22Rv1 (cell line): Measurements from ENCODE around the gene CABLES1.

Experiments used
- H3K27ac ChIP-seq: fragments of 450-650 bp; 2 replicates; pipeline ENCODE4 v1.5.1; 2017
- CTCF ChIP-seq: fragments of 450-650 bp; IDR thresholded peaks from 2 replicates; pipeline ENCODE4 v1.5.1; 2017; ENCODE audit warnings: mild to moderate bottlenecking
- ZFX ChIP-seq: fragments of 450-650 bp; IDR thresholded peaks from 2 replicates; pipeline ENCODE4 v1.6.1; 2017; ENCODE audit warnings: antibody characterized with exemption, borderline replicate concordance

CABLES1 gene

DNA sequence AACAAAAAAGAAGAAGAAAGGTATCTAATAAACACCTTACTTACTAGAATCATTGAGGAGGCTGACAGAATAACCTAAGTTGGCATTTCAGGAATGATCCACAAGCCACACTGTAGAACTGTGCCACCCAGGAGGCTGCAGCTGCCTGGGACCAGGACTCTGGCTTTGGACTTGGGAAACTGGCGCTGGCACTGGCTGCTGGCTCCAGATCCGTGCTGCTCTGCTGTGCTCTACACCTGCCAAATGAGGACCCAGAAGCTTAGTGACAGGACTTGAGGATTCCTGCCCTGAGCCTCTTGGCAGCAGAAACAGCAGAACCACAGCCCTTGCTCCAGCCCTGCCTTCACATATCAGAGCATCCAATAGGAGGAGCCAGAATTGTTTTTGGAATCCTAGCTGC lies 113.5 kb downstream of the CABLES1 start:
- no peak for TF ChIP-seq CTCF
- no peak for TF ChIP-seq ZFX

GRCh38 chr18:23249348-23249747 lies 114.1 kb downstream of the CABLES1 start:
- H3K27ac ChIP-seq = no peak overlapping the region
- no peak for TF ChIP-seq CTCF
- TF ChIP-seq ZFX = no peak

More for the DNA sequence above, 113.5 kb downstream of the CABLES1 start:
- no peak overlapping the region for H3K27ac ChIP-seq

DNA sequence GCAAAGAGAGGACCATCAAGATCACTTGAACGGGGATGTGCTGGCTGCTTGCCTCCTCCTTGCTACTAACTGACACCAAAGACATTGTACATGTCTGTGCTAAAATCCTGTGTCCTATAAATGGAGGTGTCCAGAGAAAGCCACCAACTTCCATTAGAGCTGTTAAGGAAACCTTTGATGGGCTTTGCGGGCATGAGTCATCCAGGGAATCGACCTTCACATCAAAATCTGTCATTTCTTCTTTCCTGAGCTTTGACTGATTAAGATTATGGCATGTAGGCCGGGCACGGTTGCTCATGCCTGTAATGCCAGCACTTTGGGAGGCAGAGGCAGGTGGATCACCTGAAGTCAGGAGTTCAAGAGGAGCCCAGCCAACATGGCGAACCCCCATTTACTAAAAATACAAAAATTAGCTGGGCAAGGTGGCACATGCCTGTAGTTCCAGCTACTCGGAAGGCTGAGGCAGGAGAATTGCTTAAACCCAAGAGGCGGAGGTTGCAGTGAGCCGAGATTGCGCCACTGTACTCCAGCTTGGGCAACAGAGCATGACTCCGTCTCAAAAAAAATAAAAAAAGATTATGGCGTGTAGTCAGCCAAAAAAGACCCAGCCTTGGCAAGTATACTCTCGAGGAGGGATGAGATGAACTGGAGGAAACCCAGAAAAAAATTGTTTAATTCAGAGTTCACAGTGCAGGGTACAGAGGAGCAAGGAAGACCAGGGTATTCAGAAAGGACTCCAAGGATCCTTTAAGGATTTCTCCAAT lies 115.8 kb downstream of the CABLES1 start:
- H3K27ac ChIP-seq = no peak overlapping the region
- TF ChIP-seq ZFX = no peak
- no peak for TF ChIP-seq CTCF

- TF ChIP-seq ZFX = no peak
- no peak for TF ChIP-seq CTCF
- no peak overlapping the region for H3K27ac ChIP-seq
These were observed 118.3 kb downstream of the CABLES1 start for GRCh38 chr18:23253630-23254029.

DNA sequence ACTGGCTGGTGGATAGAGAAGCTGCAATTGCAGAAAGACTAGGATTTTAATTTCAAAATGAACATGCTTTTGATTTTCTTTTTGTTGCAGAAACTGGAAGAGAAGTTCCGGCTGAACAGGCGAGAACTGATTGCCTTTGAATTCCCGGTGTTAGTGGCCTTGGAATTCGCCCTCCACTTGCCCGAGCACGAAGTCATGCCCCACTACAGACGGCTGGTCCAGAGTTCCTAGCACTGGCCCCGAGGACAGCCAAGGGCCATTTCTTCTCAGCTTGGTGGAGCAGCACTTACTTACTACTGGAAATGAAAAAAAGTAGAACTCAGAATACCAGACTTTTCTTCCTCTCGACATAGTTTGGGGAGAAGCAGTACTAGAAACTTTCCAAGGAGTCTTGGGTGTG lies 121.9 kb downstream of the CABLES1 start:
- no peak overlapping the region for H3K27ac ChIP-seq
- TF ChIP-seq ZFX = no peak
- no peak for TF ChIP-seq CTCF

DNA sequence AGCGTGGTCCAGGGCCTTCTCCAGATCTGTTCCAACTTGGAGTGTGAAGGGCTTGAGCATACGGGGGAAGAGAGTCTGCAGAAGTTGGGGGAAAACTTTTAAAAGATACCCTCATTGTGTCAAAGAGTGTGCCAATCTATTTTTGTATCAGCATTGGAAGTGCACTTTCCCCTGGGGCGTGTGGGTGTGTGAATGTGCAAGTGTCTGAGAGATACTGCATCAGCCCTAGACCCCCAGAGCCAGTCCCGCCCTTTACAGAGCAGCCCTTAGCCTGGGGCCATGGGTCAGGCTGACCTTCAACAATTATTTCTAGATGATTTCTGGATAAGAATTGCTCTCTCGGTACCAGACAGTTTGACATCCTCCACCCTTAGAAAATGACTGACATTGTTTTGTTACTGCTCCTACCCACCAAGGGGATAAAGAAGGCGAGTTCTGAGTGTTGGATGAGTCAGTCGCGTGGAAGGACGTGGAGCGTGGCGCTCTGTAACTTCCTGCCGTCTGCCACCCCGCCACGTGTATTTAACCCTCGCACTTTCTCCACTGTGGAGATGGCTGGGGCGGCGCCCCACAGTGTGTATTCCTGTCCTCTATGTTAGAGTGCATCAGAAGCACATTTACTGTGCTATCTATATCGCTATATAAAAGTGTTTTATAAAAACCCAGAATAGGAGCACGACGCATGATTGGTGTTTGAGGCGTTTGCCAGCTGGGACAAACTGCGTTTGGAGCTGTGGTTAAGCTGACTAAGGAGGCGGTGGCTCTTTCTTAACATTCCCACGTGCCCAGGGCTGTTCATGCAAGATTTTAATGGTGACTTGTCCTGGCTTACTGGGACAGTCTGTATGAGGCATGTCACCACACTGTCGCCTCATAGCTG lies 122.6 kb downstream of the CABLES1 start:
- H3K27ac ChIP-seq = no peak overlapping the region
- TF ChIP-seq CTCF (no peak), ZFX (no peak)
